Hepatocyte (in vitro differentiated cells): ENCODE results near the gene PTPN14. TPM values are rescaled to one million over a fixed set of nuclear protein-coding genes. Genes with fewer than 3 reads are reported as not detected.

Source experiments
- DNase-seq: peaks from one replicate; pipeline ENCODE4 v3.0.0-alpha.2; 2016; ENCODE audit warnings: low spot score
- H2AFZ ChIP-seq: fragments of 200-600 bp; sonication (generic); 2 replicates; pipeline ENCODE4 v1.6.0; 2016; ENCODE audit warnings: antibody characterized with exemption, mild to moderate bottlenecking
- H3K27ac ChIP-seq: fragments of 200-600 bp; sonication (generic); 2 replicates; pipeline ENCODE4 v1.5.1; 2016; ENCODE audit warnings: mild to moderate bottlenecking
- H3K27me3 ChIP-seq: fragments of 200-600 bp; sonication (generic); 2 replicates; pipeline ENCODE4 v1.6.1; 2016
- H3K36me3 ChIP-seq: fragments of 200-600 bp; sonication (generic); replicated peaks from 2 replicates; pipeline ENCODE4 v1.5.1; 2016; ENCODE audit warnings: low read depth; ENCODE audit not compliant: insufficient read depth
- H3K4me1 ChIP-seq: fragments of 200-600 bp; sonication (generic); 2 replicates; pipeline ENCODE4 v1.5.1; 2016; ENCODE audit warnings: mild to moderate bottlenecking, moderate library complexity; ENCODE audit not compliant: insufficient read depth
- H3K4me2 ChIP-seq: fragments of 200-600 bp; sonication (generic); 2 replicates; pipeline ENCODE4 v1.6.0; 2016
- H3K4me3 ChIP-seq: fragments of 200-600 bp; sonication (generic); 2 replicates; pipeline ENCODE4 v1.5.1; 2016; ENCODE audit warnings: mild to moderate bottlenecking
- H3K79me2 ChIP-seq: fragments of 200-600 bp; sonication (generic); 2 replicates; pipeline ENCODE4 v1.6.0; 2017; ENCODE audit warnings: mild to moderate bottlenecking
- H3K9me2 ChIP-seq: fragments of 200-600 bp; sonication (generic); replicated peaks from 2 replicates; pipeline ENCODE4 v1.6.0; 2017; ENCODE audit warnings: mild to moderate bottlenecking; ENCODE audit not compliant: insufficient read depth
- H3K9me3 ChIP-seq: fragments of 200-600 bp; sonication (generic); 2 replicates; pipeline ENCODE4 v1.5.1; 2016; ENCODE audit warnings: low read depth, mild to moderate bottlenecking
- H4K20me1 ChIP-seq: fragments of 200-600 bp; sonication (generic); 2 replicates; pipeline ENCODE4 v1.6.0; 2016; ENCODE audit warnings: mild to moderate bottlenecking; ENCODE audit not compliant: insufficient read depth, poor library complexity, severe bottlenecking
- EZH2 ChIP-seq: fragments of 200-600 bp; sonication (generic); IDR thresholded peaks from 2 replicates; pipeline ENCODE4 v1.6.1; 2016; ENCODE audit warnings: antibody characterized with exemption, mild to moderate bottlenecking, borderline replicate concordance
- EZH2phosphoT487 ChIP-seq: fragments of 200-600 bp; sonication (generic); IDR thresholded peaks from one replicate; pipeline ENCODE4 v1.6.1; 2018; ENCODE audit warnings: antibody characterized with exemption, mild to moderate bottlenecking, low read depth, moderate library complexity; ENCODE audit not compliant: unreplicated experiment, severe bottlenecking
- WGBS: methylation state at CpG from one replicate; pipeline ENCODE4 v1.1.6; 2016; ENCODE audit warnings: low lambda C conversion rate; ENCODE audit errors: missing lambda C conversion rate; 5-methylcytosine and 5-hydroxymethylcytosine counted together
- polyA plus RNA-seq: library from polyadenylated mRNA; unstranded; fragments of >200 nt; fragmentation: Nextera tagmentation; extraction: Ambion mirVana; gene quantifications from 2 replicates; pipeline ENCODE4 v1.2.1, GENCODE V29; 2016
- total RNA-seq: library from RNA; depleted of rRNA; stranded (reverse); fragments of >200 nt; gene quantifications from 2 replicates; pipeline ENCODE4 v1.2.3, GENCODE V29; 2014
- TF ChIP-seq, protein P1 (sequence below): fragments of 200-600 bp; sonication (generic); IDR thresholded peaks from 2 replicates; pipeline ENCODE4 v1.5.1; 2016; ENCODE audit warnings: antibody characterized with exemption, mild to moderate bottlenecking; ENCODE audit not compliant: poor library complexity

The PTPN14 gene
- total and polyA plus RNA-seq, 2 experiments from 2014 or later: 9.5 to 21.7 TPM

GRCh38 chr1:214514032-214514818 is 37.2 kb downstream of the PTPN14 start:
- H3K9me2 ChIP-seq: no peaks in the 10 kb centered on the region
- no peak for DNase-seq
- peaks cover 3% of the 10 kb centered on the region for H4K20me1 ChIP-seq
- 41% methylated on average over 9 of the region's 9 CpGs for WGBS
- no peak overlapping the region for H3K27ac ChIP-seq
- peaks cover 28% of the 10 kb centered on the region for H3K4me1 ChIP-seq
- peak overlapping the region; percentile 33 for H3K4me2 ChIP-seq
- H3K79me2 ChIP-seq: peaks cover 83% of the 10 kb centered on the region
- no peak overlapping the region for H2AFZ ChIP-seq
- no peak overlapping the region for H3K4me3 ChIP-seq
- H3K36me3 ChIP-seq: no peaks in the 10 kb centered on the region
- no peaks in the 10 kb centered on the region for H3K27me3 ChIP-seq
- TF ChIP-seq, protein P1, sequence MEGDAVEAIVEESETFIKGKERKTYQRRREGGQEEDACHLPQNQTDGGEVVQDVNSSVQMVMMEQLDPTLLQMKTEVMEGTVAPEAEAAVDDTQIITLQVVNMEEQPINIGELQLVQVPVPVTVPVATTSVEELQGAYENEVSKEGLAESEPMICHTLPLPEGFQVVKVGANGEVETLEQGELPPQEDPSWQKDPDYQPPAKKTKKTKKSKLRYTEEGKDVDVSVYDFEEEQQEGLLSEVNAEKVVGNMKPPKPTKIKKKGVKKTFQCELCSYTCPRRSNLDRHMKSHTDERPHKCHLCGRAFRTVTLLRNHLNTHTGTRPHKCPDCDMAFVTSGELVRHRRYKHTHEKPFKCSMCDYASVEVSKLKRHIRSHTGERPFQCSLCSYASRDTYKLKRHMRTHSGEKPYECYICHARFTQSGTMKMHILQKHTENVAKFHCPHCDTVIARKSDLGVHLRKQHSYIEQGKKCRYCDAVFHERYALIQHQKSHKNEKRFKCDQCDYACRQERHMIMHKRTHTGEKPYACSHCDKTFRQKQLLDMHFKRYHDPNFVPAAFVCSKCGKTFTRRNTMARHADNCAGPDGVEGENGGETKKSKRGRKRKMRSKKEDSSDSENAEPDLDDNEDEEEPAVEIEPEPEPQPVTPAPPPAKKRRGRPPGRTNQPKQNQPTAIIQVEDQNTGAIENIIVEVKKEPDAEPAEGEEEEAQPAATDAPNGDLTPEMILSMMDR: no peak
- no peak for TF ChIP-seq EZH2phosphoT487
- no peak for TF ChIP-seq EZH2
- H3K9me3 ChIP-seq: no peaks in the 10 kb centered on the region

- Histone ChIP-seq H3K4me2 (no peak overlapping the region), H3K79me2 (peaks cover 81% of the 10 kb centered on the region), H3K27me3 (no peaks in the 10 kb centered on the region), H2AFZ (no peak overlapping the region), H3K36me3 (no peaks in the 10 kb centered on the region), H3K9me2 (no peaks in the 10 kb centered on the region), H3K4me1 (peaks cover 28% of the 10 kb centered on the region), H3K9me3 (no peaks in the 10 kb centered on the region), H3K27ac (no peak overlapping the region), H3K4me3 (no peak overlapping the region), H4K20me1 (peaks cover 3% of the 10 kb centered on the region)
- no peak for DNase-seq
- TF ChIP-seq EZH2phosphoT487 (no peak), EZH2 (no peak)
- TF ChIP-seq, protein P1: no peak
- 81% methylated on average over 5 of the region's 5 CpGs for WGBS
Observed at GRCh38 chr1:214513394-214513793, 38.0 kb downstream of the PTPN14 start.

GRCh38 chr1:214511639-214511998 is 39.8 kb downstream of the PTPN14 start:
- peaks cover 3% of the 10 kb centered on the region for H4K20me1 ChIP-seq
- DNase-seq: no peak
- 100% methylated on average over 1 of the region's 1 CpG for WGBS
- no peak overlapping the region for H3K27ac ChIP-seq
- no peaks in the 10 kb centered on the region for H3K27me3 ChIP-seq
- peaks cover 81% of the 10 kb centered on the region for H3K79me2 ChIP-seq
- no peak overlapping the region for H3K4me2 ChIP-seq
- no peak overlapping the region for H3K4me3 ChIP-seq
- no peaks in the 10 kb centered on the region for H3K9me2 ChIP-seq
- H3K9me3 ChIP-seq: no peaks in the 10 kb centered on the region
- no peak for TF ChIP-seq EZH2
- no peak for TF ChIP-seq EZH2phosphoT487
- TF ChIP-seq, protein P1: no peak
- peaks cover 30% of the 10 kb centered on the region for H3K4me1 ChIP-seq
- H3K36me3 ChIP-seq: no peaks in the 10 kb centered on the region
- no peak overlapping the region for H2AFZ ChIP-seq
